Adipocyte (in vitro differentiated cells): ENCODE measurements around the gene FAM163A.

ENCODE experiments used
- DNase-seq: peaks from one replicate; pipeline ENCODE4 v3.0.0-alpha.2; 2015; ENCODE audit warnings: low read depth
- H3K27me3 ChIP-seq: replicated peaks from 2 replicates; pipeline ENCODE4 v1.7.0; 2013; ENCODE audit warnings: mild to moderate bottlenecking, low read length, moderate library complexity; ENCODE audit not compliant: control insufficient read depth, insufficient read depth
- H3K36me3 ChIP-seq: 2 replicates; pipeline ENCODE4 v1.7.0; 2013; ENCODE audit warnings: low read length, mild to moderate bottlenecking, moderate library complexity; ENCODE audit not compliant: control insufficient read depth, insufficient read depth, severe bottlenecking
- H3K4me1 ChIP-seq: 2 replicates; pipeline ENCODE4 v1.7.0; 2013; ENCODE audit warnings: mild to moderate bottlenecking, low read length, moderate library complexity; ENCODE audit not compliant: control insufficient read depth, insufficient read depth
- H3K4me3 ChIP-seq: 2 replicates; pipeline ENCODE4 v1.7.0; 2013; ENCODE audit warnings: mild to moderate bottlenecking, low read length, moderate library complexity
- H3K9ac ChIP-seq: 2 replicates; pipeline ENCODE4 v1.7.0; 2013; ENCODE audit warnings: mild to moderate bottlenecking, low read length, moderate library complexity
- H3K9me3 ChIP-seq: 2 replicates; pipeline ENCODE4 v1.7.0; 2013; ENCODE audit warnings: mild to moderate bottlenecking, low read length, moderate library complexity; ENCODE audit not compliant: control insufficient read depth

The FAM163A gene

DNA sequence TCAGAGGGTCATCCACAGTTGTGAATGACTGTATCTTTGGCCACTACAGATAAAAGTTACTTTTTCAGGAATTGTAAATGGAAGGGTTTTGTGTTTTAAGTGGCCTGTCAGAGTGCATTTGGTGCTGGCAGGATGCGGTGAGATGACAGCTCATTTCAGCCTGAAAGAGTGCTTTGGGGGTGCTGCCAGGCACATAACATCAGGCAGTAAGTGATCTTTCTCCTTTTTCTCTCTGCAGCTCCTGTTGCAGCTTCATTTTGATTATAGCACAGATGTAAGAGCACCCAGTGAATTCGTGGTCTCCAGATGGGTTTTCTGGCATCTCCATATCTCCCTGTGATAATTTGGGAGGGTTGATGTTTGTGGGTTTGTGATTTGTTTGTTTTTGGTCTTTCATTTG, 14.8 kb upstream of the FAM163A start:
- H3K27me3 ChIP-seq: peaks cover 20% of the 10 kb centered on the region
- DNase-seq: no peak
- H3K4me1 ChIP-seq: no peaks in the 10 kb centered on the region
- H3K9me3 ChIP-seq: no peaks in the 10 kb centered on the region
- no peaks in the 10 kb centered on the region for H3K36me3 ChIP-seq
- no peak overlapping the region for H3K4me3 ChIP-seq
- no peak overlapping the region for H3K9ac ChIP-seq

DNA sequence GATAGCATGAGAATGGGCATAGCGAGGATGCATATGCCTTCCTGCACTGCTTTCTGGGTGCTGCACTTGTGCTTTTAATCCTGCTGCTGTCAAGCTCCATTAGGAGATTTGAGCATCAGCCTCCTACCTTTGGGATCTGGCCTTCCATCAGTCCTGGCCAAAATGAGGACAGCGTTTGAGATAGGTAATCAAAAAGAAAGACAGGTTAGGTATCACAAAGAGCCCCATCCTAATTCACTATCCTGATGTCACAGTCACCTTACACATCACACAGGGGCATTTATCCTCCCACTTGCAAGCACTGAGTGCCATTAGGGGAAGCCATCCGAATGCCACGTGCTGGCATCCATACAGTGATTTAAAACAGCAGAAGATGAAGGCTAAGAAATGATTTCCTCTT, 13.2 kb upstream of the FAM163A start:
- Histone ChIP-seq H3K27me3 (peaks cover 23% of the 10 kb centered on the region), H3K9ac (no peak overlapping the region), H3K4me1 (no peaks in the 10 kb centered on the region), H3K36me3 (no peaks in the 10 kb centered on the region), H3K9me3 (no peaks in the 10 kb centered on the region), H3K4me3 (no peak overlapping the region)
- no peak for DNase-seq

DNA sequence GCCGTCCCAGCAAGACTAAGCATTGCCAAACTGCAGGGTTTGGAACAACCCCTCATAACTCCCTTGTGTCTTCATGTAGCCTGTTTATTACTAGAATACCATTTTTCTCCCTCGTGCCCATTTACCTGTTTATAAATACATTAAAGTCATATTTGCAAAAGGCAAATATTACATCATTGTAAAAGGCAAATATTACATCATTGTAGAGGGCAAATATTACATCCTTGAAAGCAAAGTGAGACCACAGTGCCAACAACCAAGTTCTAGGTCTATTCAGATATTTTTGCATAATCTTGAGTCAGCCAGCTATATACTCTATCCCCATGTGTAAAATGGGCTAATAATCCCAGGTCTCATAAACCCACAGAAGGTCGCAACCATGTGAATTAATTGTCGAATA, 11.4 kb upstream of the FAM163A start:
- no peak overlapping the region for H3K4me3 ChIP-seq
- H3K4me1 ChIP-seq: no peaks in the 10 kb centered on the region
- DNase-seq: no peak
- H3K36me3 ChIP-seq: no peaks in the 10 kb centered on the region
- no peak overlapping the region for H3K9ac ChIP-seq
- peaks cover 23% of the 10 kb centered on the region for H3K27me3 ChIP-seq
- H3K9me3 ChIP-seq: no peaks in the 10 kb centered on the region

DNA sequence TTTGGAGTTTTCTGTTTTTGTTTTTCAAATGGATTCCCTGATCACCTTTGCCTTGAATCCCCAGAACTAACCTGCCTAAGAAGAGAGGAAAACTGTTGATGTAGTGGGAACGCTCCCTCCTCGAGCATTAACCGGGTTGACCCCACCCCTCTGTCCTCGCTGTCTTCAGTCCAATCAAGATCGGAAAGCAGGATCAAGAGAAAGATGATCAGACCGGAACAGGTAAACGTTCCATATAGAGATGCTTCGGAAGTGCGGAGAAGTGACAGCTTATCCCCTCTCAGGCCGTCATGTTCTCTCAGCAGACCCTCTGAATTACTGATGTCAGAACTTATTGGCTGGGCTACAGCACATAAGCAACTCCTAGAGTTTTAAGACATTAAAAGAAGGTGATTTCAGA, 800 bp upstream of the FAM163A start:
- H3K4me3 ChIP-seq: no peak overlapping the region
- peaks cover 62% of the 10 kb centered on the region for H3K27me3 ChIP-seq
- no peak for DNase-seq
- H3K36me3 ChIP-seq: no peaks in the 10 kb centered on the region
- no peak overlapping the region for H3K9ac ChIP-seq
- no peaks in the 10 kb centered on the region for H3K4me1 ChIP-seq
- peaks cover 23% of the 10 kb centered on the region for H3K9me3 ChIP-seq

DNA sequence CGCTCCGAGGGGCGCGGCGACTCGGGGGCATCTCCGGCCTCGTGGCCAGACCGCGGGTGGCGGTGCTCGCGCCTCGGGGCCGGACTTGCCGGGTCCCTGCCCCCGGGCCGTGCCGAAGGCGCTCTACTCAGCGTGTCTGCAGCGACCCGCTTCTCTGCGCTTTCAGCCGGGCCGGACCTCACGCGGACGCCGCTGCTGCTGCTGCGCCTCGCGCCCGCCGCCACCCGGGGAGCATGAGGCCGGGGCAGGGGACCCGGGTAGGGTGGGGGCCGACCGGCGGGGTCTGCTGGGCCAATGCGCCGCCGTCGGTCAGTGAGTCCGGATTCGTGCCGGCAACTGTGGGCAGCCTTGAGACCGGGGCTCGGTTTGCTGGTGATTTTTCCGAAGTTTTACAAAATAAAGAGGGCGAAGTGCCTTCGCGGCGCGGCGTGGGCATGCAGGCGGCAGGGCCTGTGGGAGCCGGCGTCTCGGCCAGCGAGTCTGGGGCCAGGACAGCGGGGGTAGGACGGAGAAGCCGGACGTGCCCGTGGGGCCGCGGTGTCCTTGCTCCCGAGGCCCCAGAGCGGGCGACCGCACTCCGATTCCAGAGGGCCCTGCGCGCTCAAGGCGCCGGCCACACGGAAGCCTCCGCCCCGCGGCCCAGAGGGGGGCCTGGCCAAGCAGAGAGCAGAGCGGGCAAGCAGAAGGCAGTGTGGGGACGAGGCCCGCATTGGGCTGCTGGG, 749 bp downstream of the FAM163A start:
- peaks cover 66% of the 10 kb centered on the region for H3K27me3 ChIP-seq
- DNase-seq: peak; percentile 10
- H3K4me3 ChIP-seq: no peak overlapping the region
- peaks cover 23% of the 10 kb centered on the region for H3K9me3 ChIP-seq
- H3K9ac ChIP-seq: no peak overlapping the region
- H3K4me1 ChIP-seq: no peaks in the 10 kb centered on the region
- H3K36me3 ChIP-seq: no peaks in the 10 kb centered on the region

DNA sequence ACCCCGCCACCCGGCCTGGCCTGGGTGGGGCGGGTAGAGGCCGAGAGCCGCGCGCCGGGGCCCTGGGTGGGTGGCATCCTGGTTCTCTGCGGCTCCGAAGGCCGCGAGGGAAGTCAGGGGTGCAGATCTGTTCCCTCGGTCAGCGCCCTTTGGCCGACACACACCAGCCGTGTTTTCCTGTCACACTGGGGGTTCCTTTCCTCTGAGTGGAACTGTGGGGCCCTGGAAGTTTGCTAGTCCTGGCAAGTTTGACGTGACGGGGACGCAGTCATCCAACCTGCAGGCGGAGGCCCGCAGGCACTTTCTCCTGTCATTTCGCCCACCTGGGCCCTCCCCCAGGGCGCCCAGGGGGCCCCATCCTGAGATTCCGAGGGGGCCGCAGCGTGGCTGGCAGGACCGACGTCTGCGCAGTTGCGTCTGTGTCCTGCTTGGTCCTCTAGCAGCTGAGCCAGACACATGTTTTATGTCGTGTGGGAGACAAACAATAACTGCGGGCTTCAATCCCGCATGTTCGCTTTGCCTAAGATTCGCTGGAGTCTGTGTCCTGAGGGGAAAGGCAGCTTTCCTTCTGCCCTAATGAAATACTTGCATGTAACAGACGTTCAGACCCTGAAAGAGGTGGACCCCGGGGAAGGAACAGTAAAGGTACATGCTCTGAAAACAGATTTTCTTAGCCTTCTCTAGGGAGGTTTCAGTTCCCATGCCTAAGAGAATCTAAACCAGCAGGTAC, 1.5 kb downstream of the FAM163A start:
- peaks cover 23% of the 10 kb centered on the region for H3K9me3 ChIP-seq
- no peaks in the 10 kb centered on the region for H3K36me3 ChIP-seq
- H3K4me1 ChIP-seq: no peaks in the 10 kb centered on the region
- H3K4me3 ChIP-seq: no peak overlapping the region
- DNase-seq: no peak
- H3K27me3 ChIP-seq: peaks cover 70% of the 10 kb centered on the region
- no peak overlapping the region for H3K9ac ChIP-seq

DNA sequence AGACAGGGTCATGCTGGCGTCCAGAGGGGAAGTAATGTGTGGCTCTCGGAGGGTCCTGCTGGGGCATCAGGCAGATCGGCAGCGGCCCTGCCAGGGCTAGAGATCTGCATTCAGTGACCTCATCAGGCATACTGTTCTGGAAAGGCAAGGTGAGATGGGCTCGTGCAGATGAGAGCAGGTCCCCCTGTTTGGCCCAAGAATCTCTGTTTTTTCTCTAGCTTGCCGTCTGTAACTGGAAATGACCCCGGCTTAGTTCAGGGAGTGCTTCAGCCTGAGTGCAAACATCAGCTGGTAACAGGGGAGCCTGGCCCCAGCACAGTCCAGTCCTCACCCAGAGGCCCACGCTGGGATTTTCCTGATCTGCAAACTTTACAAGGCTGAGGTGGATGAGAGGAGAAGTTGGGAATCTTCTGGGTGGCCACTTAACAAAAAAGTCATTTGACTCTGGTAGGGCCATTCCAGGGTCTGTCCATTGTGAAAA, 2.1 kb downstream of the FAM163A start:
- Histone ChIP-seq H3K4me3 (no peak overlapping the region), H3K4me1 (no peaks in the 10 kb centered on the region), H3K36me3 (no peaks in the 10 kb centered on the region), H3K9ac (no peak overlapping the region), H3K27me3 (peaks cover 66% of the 10 kb centered on the region), H3K9me3 (peaks cover 23% of the 10 kb centered on the region)
- DNase-seq: no peak

DNA sequence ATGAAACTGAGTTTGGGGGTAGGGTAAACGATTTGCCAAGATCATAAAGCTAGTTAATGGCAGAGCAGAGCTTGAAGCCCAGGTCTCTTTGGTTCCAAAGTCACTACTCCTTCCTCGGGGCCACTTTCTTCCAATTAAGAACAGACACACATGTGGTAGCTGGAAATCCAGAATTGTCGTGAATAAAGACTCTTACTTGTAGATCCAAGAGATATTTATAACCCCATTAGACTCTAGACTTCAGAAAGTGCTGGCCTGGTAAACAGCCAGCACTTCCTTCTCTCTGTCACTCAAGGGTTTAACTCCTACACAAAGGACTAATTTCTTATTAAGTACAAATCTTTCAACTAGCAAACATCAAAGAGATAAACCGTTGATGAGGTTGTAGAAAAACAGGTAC, 2.7 kb downstream of the FAM163A start:
- no peaks in the 10 kb centered on the region for H3K4me1 ChIP-seq
- peaks cover 20% of the 10 kb centered on the region for H3K9me3 ChIP-seq
- H3K4me3 ChIP-seq: no peak overlapping the region
- DNase-seq: no peak
- no peaks in the 10 kb centered on the region for H3K36me3 ChIP-seq
- H3K9ac ChIP-seq: no peak overlapping the region
- peaks cover 61% of the 10 kb centered on the region for H3K27me3 ChIP-seq

DNA sequence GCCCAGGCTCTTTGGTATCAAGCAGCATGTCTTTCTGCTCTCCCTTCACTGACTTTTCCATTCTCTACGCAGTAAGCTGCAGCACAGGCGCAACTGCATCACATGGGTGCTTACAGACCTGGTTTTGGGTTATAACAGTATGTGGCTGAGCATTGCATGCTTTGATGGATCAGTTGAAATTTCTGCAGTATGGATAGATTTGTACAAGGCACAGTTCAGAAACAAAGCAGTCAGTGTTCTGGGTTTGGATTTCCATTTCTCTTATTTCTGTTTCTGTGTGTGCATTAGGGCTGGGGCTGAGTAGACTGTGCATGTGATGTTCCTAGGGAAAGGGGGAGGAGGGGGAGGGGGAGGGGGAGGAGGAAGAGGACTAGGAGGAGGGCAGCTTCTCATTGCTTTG, 4.5 kb downstream of the FAM163A start:
- Histone ChIP-seq H3K9ac (no peak overlapping the region), H3K4me3 (no peak overlapping the region), H3K36me3 (no peaks in the 10 kb centered on the region), H3K9me3 (peaks cover 11% of the 10 kb centered on the region), H3K27me3 (peaks cover 42% of the 10 kb centered on the region), H3K4me1 (no peaks in the 10 kb centered on the region)
- no peak for DNase-seq

DNA sequence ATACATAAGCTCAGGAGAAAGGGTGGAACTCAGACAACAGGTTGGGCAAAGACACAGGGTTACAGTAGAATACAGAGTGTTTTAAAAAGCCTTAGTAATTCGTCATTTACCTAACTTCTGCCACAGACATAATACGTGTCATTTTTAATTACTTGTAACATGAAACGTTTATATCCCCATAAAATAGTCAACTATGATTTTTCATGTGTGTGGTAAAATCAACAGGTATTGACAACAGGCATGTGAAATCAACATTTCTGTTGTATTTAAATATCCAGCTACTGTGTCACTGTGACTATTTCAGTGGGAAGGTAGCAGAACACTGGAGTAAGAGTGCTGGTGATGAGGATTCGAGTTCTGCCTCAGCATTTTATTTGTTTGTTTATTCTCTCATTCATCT, 5.7 kb downstream of the FAM163A start:
- Histone ChIP-seq H3K36me3 (no peaks in the 10 kb centered on the region), H3K4me1 (no peaks in the 10 kb centered on the region), H3K9me3 (peaks cover 11% of the 10 kb centered on the region), H3K4me3 (no peak overlapping the region), H3K27me3 (peaks cover 38% of the 10 kb centered on the region), H3K9ac (no peak overlapping the region)
- no peak for DNase-seq

DNA sequence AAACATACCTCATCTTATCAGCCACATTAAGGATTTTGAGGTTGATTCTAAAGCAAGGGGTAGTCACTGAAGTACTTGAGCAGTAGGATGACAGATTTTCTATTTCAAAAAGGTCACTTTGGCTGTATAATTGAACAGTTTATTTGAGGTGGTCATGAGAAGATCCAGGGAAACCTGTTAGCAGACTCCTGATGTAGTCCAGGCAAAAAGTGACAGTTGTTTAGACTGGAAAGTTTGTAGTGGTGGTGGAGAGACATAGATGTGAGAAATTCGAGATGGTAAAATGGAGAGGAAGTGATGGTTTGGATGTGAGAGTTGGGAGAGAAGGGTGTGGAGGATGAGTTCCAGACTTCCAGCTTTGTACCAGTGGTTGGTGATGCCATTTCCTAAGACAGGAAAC, 7.5 kb downstream of the FAM163A start:
- H3K4me3 ChIP-seq: no peak overlapping the region
- H3K9me3 ChIP-seq: peaks cover 11% of the 10 kb centered on the region
- H3K36me3 ChIP-seq: no peaks in the 10 kb centered on the region
- peaks cover 26% of the 10 kb centered on the region for H3K27me3 ChIP-seq
- peaks cover 5% of the 10 kb centered on the region for H3K4me1 ChIP-seq
- no peak for DNase-seq
- H3K9ac ChIP-seq: no peak overlapping the region
